ENCODE data around the gene NAP1L4. TPM values are rescaled to one million over a fixed set of nuclear protein-coding genes. Genes with fewer than 3 reads are reported as not detected.

NAP1L4 gene
- total and polyA plus RNA-seq, 2 of the 4 experiments (the other 2 are of a cell fraction): 71.5 to 80.7 TPM

DNA sequence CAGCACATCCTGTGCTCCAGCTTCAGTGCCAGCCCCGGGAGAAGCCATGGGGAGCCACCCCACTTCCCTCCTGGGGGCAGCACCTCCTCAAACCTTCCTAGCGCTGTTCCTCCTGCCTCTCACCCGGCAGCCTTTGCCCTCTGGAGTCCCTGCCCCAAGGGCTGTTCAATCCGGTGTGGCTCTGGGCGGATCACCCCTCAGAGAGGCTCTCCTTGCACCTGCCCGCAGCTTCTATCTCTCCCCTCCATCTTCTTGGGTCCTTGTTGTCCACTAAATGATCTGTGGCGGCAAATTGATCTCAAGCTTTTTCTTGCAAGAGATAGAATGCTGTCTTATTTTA lies 88.5 kb downstream of the NAP1L4 start:
- Histone ChIP-seq H3K4me1 (ENCODE audit: control insufficient read depth, insufficient read depth, low read length) (peaks cover 20% of the 10 kb centered on the region), H3K23ac (ENCODE audit: low read depth, low read length) (no peak overlapping the region), H3K27me3 (ENCODE audit: control insufficient read depth, insufficient read depth, low read length) (no peaks in the 10 kb centered on the region), H4K8ac (ENCODE audit: low read depth in 2 of 2, low read length in 2 of 2) (no peak overlapping the region), H3K18ac (ENCODE audit: low read depth, low read length) (no peak overlapping the region), H3K4ac (ENCODE audit: low read depth, low read length) (no peak overlapping the region; the same call in 1 of the 2 replicates), H2AFZ (replicated peaks; ENCODE audit: low read length, poor library complexity) (peak overlapping the region; percentile 58), H2BK15ac (ENCODE audit: low read depth, low read length) (no peak overlapping the region), H4K91ac (ENCODE audit: insufficient read depth, low read depth, low read length) (no peak overlapping the region), H3K14ac (replicated peaks; ENCODE audit: low read depth, low read length) (no peak overlapping the region), H2BK20ac (ENCODE audit: low read depth, low read length) (no peak overlapping the region), H3K56ac (ENCODE audit: extremely low read depth, insufficient read depth, low read length) (no peak overlapping the region), H3K27ac (ENCODE audit: insufficient read depth, low read length) (no peak overlapping the region), H3K9me1 (ENCODE audit: insufficient read depth, low read length) (peaks cover 13% of the 10 kb centered on the region), H3K4me2 (ENCODE audit: low read depth, low read length) (no peak overlapping the region; the same call in 1 of the 2 replicates), H3K4me3 (ENCODE audit: insufficient read depth, low read depth, low read length) (no peak overlapping the region), H3K9ac (ENCODE audit: low read depth, low read length) (no peak overlapping the region), H2AK9ac (replicated peaks; ENCODE audit: low read depth, low read length, poor library complexity) (peak overlapping the region; percentile 97), H4K20me1 (ENCODE audit: insufficient read depth, low read length) (no peaks in the 10 kb centered on the region), H3K36me3 (ENCODE audit: control insufficient read depth, insufficient read depth, low read length) (peaks cover 2% of the 10 kb centered on the region; the same call in 1 of the 2 replicates), H2BK5ac (ENCODE audit: low read depth, low read length, poor library complexity, severe bottlenecking) (no peak overlapping the region), H2BK120ac (ENCODE audit: low read depth, low read length) (no peak overlapping the region), H4K5ac (ENCODE audit: low read depth, low read length) (no peak overlapping the region), H3K9me3 (ENCODE audit: control insufficient read depth, insufficient read depth, low read length) (peaks cover 3% of the 10 kb centered on the region; the same call in 1 of the 2 replicates), H3K79me1 (ENCODE audit: low read depth in 1 of 2, low read length in 2 of 2) (peaks cover 4 to 18% of the 10 kb centered on the region in 2 experiments; a peak in 2 of 4 replicates), H2AK5ac (ENCODE audit: low read depth, low read length) (0 out of 2 replicates have a peak overlapping the region, but pooled peaks have one; percentile 29)
- BruUV-seq (replicated peaks): no TSS peak
- 82% methylated on average over 3 of the region's 7 CpGs; no CpG with 5 or more reads in 1 of the 2 experiments for WGBS, 2 experiments (ENCODE audit: extremely low coverage in 2 of 2, insufficient read length in 1 of 2)
- ATAC-seq (ENCODE audit: low read depth) (no peak), DNase-seq (no peak)
- in situ Hi-C loops (cut with MboI; ENCODE audit: low sequenced_read_pairs) (no loop called here), intact Hi-C loops (cut with micrococcal nuclease) (no loop called here), dilution Hi-C loops (cut with HindIII; ENCODE audit: low sequenced_read_pairs, unreplicated experiment) (no loop called here)
- ChIA-PET CTCF (no interaction called here), POLR2A (ENCODE audit: unreplicated experiment) (no interaction called here)
- no peak for TF ChIP-seq CHD1 (IDR thresholded peaks at IDR 0.05; ENCODE audit: low read depth, low read length)
- no peak for TF ChIP-seq MAFK (IDR thresholded peaks at IDR 0.05; ENCODE audit: low read depth, low read length)
- TF ChIP-seq MXI1 (IDR thresholded peaks at IDR 0.05; ENCODE audit: borderline replicate concordance, low read depth, low read length): no peak
- TF ChIP-seq FOS (IDR thresholded peaks at IDR 0.05; ENCODE audit: low read depth, low read length): no peak
- no peak for TF ChIP-seq BHLHE40 (IDR thresholded peaks at IDR 0.05; ENCODE audit: low read depth, low read length)
- no peak for TF ChIP-seq RFX5 (IDR thresholded peaks at IDR 0.05; ENCODE audit: low read depth, low read length)
- TF ChIP-seq SMC3 (IDR thresholded peaks at IDR 0.05; ENCODE audit: low read depth, low read length): no peak
- TF ChIP-seq, protein P1, sequence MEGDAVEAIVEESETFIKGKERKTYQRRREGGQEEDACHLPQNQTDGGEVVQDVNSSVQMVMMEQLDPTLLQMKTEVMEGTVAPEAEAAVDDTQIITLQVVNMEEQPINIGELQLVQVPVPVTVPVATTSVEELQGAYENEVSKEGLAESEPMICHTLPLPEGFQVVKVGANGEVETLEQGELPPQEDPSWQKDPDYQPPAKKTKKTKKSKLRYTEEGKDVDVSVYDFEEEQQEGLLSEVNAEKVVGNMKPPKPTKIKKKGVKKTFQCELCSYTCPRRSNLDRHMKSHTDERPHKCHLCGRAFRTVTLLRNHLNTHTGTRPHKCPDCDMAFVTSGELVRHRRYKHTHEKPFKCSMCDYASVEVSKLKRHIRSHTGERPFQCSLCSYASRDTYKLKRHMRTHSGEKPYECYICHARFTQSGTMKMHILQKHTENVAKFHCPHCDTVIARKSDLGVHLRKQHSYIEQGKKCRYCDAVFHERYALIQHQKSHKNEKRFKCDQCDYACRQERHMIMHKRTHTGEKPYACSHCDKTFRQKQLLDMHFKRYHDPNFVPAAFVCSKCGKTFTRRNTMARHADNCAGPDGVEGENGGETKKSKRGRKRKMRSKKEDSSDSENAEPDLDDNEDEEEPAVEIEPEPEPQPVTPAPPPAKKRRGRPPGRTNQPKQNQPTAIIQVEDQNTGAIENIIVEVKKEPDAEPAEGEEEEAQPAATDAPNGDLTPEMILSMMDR (conservative IDR thresholded peaks at IDR 0.05; ENCODE audit: low read depth, low read length): no peak
- TF ChIP-seq, protein P2, sequence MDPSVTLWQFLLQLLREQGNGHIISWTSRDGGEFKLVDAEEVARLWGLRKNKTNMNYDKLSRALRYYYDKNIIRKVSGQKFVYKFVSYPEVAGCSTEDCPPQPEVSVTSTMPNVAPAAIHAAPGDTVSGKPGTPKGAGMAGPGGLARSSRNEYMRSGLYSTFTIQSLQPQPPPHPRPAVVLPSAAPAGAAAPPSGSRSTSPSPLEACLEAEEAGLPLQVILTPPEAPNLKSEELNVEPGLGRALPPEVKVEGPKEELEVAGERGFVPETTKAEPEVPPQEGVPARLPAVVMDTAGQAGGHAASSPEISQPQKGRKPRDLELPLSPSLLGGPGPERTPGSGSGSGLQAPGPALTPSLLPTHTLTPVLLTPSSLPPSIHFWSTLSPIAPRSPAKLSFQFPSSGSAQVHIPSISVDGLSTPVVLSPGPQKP (IDR thresholded peaks at IDR 0.05; ENCODE audit: borderline replicate concordance, low read depth, low read length): no peak
- no peak for TF ChIP-seq MAZ (IDR thresholded peaks at IDR 0.05; ENCODE audit: borderline replicate concordance, low read depth, low read length)
- TF ChIP-seq RCOR1 (IDR thresholded peaks at IDR 0.05; ENCODE audit: insufficient replicate concordance, low read length): no peak
- no peak for TF ChIP-seq RAD21 (IDR thresholded peaks at IDR 0.05; ENCODE audit: low read length)
- TF ChIP-seq NFE2L2 (IDR thresholded peaks at IDR 0.05; ENCODE audit: low read depth, low read length): no peak
- no peak for TF ChIP-seq CEBPB (IDR thresholded peaks at IDR 0.05; ENCODE audit: low read depth, low read length)
- TF ChIP-seq, protein P3, sequence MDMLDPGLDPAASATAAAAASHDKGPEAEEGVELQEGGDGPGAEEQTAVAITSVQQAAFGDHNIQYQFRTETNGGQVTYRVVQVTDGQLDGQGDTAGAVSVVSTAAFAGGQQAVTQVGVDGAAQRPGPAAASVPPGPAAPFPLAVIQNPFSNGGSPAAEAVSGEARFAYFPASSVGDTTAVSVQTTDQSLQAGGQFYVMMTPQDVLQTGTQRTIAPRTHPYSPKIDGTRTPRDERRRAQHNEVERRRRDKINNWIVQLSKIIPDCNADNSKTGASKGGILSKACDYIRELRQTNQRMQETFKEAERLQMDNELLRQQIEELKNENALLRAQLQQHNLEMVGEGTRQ (IDR thresholded peaks at IDR 0.05; ENCODE audit: low read depth, low read length): no peak
- TF ChIP-seq POLR2A (IDR thresholded peaks at IDR 0.05; ENCODE audit: low read depth, low read length): no peak

Data from IMR-90 (cell line).